GM12891 (cell line): ENCODE measurements around the gene HIPK2.
A peak's percentile ranks its signal among the peaks of the same experiment; 100 is the strongest.

ENCODE experiments used
- POLR2A ChIP-seq: IDR thresholded peaks from 2 replicates; pipeline ENCODE4 v1.6.1; 2011; ENCODE audit warnings: low read depth, low read length, control low read depth
- POLR2AphosphoS5 ChIP-seq: IDR thresholded peaks from 2 replicates; pipeline ENCODE4 v1.6.1; 2011; ENCODE audit warnings: low read depth, low read length, control low read depth
- POU2F2 ChIP-seq: IDR thresholded peaks from 2 replicates; pipeline ENCODE4 v1.6.1; 2011; ENCODE audit warnings: low read depth, mild to moderate bottlenecking, control low read depth, low read length, moderate library complexity
- TAF1 ChIP-seq: IDR thresholded peaks from 2 replicates; pipeline ENCODE4 v1.6.1; 2011; ENCODE audit warnings: low read depth, low read length, control low read depth

DNA sequence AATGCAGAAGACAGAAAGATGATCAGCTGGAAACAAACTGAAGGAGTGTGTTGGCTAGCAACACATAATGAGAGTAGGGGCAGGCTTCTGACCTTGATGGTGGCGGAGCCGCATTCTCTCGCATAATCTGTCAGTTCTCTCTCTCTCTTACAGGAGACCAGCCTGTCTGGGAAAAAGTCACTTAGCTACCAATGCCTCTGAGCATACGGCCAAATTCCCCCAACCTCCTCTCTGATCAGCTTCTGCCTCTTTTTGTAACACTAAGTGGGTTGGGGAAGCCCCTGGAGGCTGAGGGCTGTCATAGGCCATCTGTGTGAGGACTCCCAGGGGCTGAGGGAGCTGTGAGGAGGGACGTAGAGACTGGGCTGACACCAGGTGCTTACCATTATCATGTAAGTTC is 104.6 kb downstream of the HIPK2 start:
- TF ChIP-seq TAF1 (0 out of 2 replicates have a peak, but pooled peaks have one; percentile 55), POLR2A (peak; percentile 41; the same call in 1 of the 2 replicates), POU2F2 (no peak; the same call in none of the 2 replicates), POLR2AphosphoS5 (peak; percentile 71; the same call in 1 of the 2 replicates)
